ENCODE measurements around the gene ADD1.

DNA sequence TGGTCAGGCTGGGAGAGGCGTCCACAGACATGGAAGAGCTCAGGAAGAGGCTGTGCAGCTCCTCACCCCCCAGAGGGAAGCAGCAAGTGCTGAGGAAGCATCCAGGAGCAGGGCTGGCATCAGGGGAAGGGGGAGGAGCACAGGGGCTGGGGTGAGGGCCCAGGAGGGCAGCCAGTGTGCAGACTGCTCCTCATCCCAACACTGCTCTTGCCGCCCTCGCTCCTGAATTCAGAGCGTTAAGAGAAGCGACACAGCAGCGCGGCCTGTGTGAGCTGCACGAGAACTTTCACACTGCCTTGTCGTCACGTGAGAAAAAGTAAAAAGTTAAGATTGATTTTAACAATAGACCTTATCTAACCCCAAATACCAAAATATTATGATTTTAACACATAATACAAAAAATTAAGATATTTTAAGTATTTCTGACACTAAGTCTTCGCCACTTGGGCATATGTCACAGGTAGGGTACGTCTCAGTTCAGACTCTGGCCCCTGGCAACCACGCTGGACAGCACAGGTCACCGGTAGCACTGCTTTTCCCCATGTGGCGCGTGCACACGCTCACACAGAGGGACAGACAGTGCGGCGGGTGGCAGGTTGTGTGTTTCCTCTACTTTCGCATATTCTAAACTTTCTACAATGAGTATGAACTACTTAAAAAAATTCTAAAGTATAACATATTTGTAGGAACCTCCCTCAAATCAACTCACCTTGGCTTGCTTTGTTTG is 99.9 kb downstream of the ADD1 start:
- TF ChIP-seq CTCF (IDR thresholded peaks at IDR 0.05) (no peak), POLR2A (IDR thresholded peaks at IDR 0.05) (no peak)

All from right lobe of liver (tissue), 4 donors.